MM.1S (cell line): ENCODE results near the gene CDC25B.
A peak's percentile ranks its signal among the peaks of the same experiment; 100 is the strongest.

Experiments
- DNase-seq: peaks from one replicate; pipeline ENCODE4 v3.0.0-alpha.2; 2015
- H2AFZ ChIP-seq: fragments of 300-600 bp; sonication (generic); 2 replicates; pipeline ENCODE4 v1.6.0; 2016; ENCODE audit warnings: antibody characterized with exemption, low read length
- H3F3A ChIP-seq: fragments of 300-600 bp; sonication (generic); 2 replicates; pipeline ENCODE4 v1.6.1; 2016; ENCODE audit warnings: mild to moderate bottlenecking, antibody characterized with exemption, low read length, moderate library complexity, mixed read lengths; ENCODE audit not compliant: insufficient read depth
- H3K27ac ChIP-seq: fragments of 300-600 bp; sonication (generic); 2 replicates; pipeline ENCODE4 v1.5.1; 2016; ENCODE audit warnings: mild to moderate bottlenecking, low read length
- H3K27me3 ChIP-seq: fragments of 300-600 bp; sonication (generic); replicated peaks from 2 replicates; pipeline ENCODE4 v1.6.0; 2016; ENCODE audit warnings: low read length; ENCODE audit not compliant: insufficient read depth
- H3K36me3 ChIP-seq: fragments of 300-600 bp; sonication (generic); replicated peaks from 2 replicates; pipeline ENCODE4 v1.6.1; 2016; ENCODE audit warnings: mild to moderate bottlenecking, low read length, mixed read lengths; ENCODE audit not compliant: insufficient read depth
- H3K4me1 ChIP-seq: fragments of 300-600 bp; sonication (generic); 2 replicates; pipeline ENCODE4 v1.6.1; 2016; ENCODE audit warnings: low read length, mixed read lengths
- H3K4me2 ChIP-seq: fragments of 300-600 bp; sonication (generic); 2 replicates; pipeline ENCODE4 v1.6.0; 2016; ENCODE audit warnings: low read depth, low read length
- H3K4me3 ChIP-seq: fragments of 300-600 bp; sonication (generic); 2 replicates; pipeline ENCODE4 v1.5.1; 2016; ENCODE audit warnings: low read length, mixed read lengths
- H3K79me2 ChIP-seq: fragments of 300-600 bp; sonication (generic); 2 replicates; pipeline ENCODE4 v1.6.1; 2016; ENCODE audit warnings: mixed run types, low read length, mixed read lengths
- H3K9ac ChIP-seq: fragments of 300-600 bp; sonication (generic); 2 replicates; pipeline ENCODE4 v1.6.1; 2016; ENCODE audit warnings: low read length, mixed read lengths
- H3K9me2 ChIP-seq: fragments of 300-600 bp; sonication (generic); replicated peaks from 2 replicates; pipeline ENCODE4 v1.6.1; 2016; ENCODE audit warnings: mild to moderate bottlenecking, low read length, mixed read lengths; ENCODE audit not compliant: insufficient read depth
- H3K9me3 ChIP-seq: fragments of 300-600 bp; sonication (generic); replicated peaks from 2 replicates; pipeline ENCODE4 v1.6.1; 2016; ENCODE audit warnings: mild to moderate bottlenecking, low read length, mixed read lengths; ENCODE audit not compliant: insufficient read depth
- H4K20me1 ChIP-seq: fragments of 300-600 bp; sonication (generic); 2 replicates; pipeline ENCODE4 v1.6.1; 2016; ENCODE audit warnings: mild to moderate bottlenecking, low read length, moderate library complexity, mixed read lengths; ENCODE audit not compliant: insufficient read depth
- EZH2 ChIP-seq: fragments of 300-600 bp; sonication (generic); optimal IDR thresholded peaks from 2 replicates; pipeline ENCODE3; 2017; ENCODE audit warnings: low read depth, mild to moderate bottlenecking, antibody characterized with exemption, low read length, mixed read lengths
- EZH2phosphoT487 ChIP-seq: fragments of 300-600 bp; sonication (generic); IDR thresholded peaks from 2 replicates; pipeline ENCODE4 v1.6.1; 2018; ENCODE audit warnings: antibody characterized with exemption, low read length
- TF ChIP-seq, protein P1 (sequence below): fragments of 300-600 bp; sonication (generic); IDR thresholded peaks from 2 replicates; pipeline ENCODE4 v1.5.1; 2016; ENCODE audit warnings: antibody characterized with exemption, low read length, mixed read lengths

CDC25B gene

DNA sequence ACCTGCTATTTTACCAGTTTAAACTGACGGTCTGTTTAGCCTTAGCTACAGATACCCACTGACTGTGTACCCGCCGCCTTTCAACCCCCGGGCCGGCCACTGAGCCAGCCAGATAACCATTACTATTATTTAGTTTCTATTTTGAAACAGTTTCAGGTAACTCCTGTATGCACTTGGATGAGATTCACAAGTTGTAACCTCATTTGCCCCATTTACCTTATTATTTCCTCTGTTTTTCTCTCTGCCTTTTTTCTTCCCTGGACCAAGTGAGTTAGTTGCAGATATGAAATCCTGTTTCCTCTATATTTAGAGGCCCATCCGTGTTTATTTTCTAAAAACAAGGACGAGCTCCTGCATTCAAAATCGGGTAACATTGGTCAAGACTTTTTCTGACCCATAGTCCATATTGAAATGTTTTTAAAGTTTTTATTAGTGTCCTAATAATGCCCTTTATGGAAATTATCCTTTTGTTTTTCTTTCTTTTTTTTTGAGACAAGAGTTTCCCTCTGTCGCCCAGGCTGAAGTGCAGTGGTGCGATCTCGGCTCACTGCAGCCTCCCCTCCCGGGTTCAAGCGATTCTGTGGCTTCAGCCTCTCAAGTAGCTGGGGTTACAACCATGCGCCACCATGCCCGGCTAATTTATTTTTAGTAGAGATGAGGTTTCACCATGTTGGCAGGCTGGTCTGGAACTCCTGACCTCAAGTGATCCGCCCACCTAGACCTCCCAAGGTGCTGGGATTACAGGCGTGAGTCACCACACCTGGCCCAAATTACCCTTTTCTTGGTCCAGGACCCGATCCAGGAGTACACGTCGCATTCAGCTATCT lies 25.0 kb downstream of the CDC25B start:
- Histone ChIP-seq H3K4me3 (peak overlapping the region; percentile 95), H3K4me1 (0 out of 2 replicates have a peak, but pooled peaks cover 5% of the 10 kb centered on the region), H3K27me3 (no peaks in the 10 kb centered on the region), H3K9me3 (no peaks in the 10 kb centered on the region), H3F3A (peaks cover 6% of the 10 kb centered on the region; the same call in 1 of the 2 replicates), H3K27ac (peak overlapping the region; percentile 96), H3K9me2 (no peaks in the 10 kb centered on the region), H3K9ac (peak overlapping the region; percentile 99), H2AFZ (peak overlapping the region; percentile 94), H3K36me3 (no peaks in the 10 kb centered on the region), H3K4me2 (peak overlapping the region; percentile 92), H3K79me2 (peaks cover 10% of the 10 kb centered on the region), H4K20me1 (no peaks in the 10 kb centered on the region)
- no peak for DNase-seq
- TF ChIP-seq EZH2phosphoT487 (no peak), EZH2 (no peak)
- TF ChIP-seq, protein P1, sequence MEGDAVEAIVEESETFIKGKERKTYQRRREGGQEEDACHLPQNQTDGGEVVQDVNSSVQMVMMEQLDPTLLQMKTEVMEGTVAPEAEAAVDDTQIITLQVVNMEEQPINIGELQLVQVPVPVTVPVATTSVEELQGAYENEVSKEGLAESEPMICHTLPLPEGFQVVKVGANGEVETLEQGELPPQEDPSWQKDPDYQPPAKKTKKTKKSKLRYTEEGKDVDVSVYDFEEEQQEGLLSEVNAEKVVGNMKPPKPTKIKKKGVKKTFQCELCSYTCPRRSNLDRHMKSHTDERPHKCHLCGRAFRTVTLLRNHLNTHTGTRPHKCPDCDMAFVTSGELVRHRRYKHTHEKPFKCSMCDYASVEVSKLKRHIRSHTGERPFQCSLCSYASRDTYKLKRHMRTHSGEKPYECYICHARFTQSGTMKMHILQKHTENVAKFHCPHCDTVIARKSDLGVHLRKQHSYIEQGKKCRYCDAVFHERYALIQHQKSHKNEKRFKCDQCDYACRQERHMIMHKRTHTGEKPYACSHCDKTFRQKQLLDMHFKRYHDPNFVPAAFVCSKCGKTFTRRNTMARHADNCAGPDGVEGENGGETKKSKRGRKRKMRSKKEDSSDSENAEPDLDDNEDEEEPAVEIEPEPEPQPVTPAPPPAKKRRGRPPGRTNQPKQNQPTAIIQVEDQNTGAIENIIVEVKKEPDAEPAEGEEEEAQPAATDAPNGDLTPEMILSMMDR: no peak

DNA sequence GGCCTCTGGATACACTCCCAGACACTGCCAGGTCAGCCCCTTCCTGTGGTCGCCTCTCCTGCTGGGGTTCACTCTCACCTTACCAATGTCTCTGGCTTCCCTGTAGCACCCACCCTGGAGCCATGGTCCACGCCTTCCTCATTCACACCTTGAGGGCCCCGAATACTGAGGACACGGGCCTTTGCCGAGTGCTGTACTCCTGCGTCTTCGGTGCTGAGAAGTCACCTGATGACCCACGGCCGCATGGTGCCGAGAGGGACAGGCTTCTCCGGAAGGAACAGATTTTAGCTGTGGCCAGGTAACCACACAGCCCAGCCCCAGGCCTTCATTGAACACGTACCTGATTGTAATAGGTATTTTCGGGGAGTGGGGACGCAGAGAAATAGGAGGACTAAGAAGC lies 25.9 kb downstream of the CDC25B start:
- Histone ChIP-seq H3K9me2 (no peaks in the 10 kb centered on the region), H3K4me1 (0 out of 2 replicates have a peak, but pooled peaks cover 5% of the 10 kb centered on the region), H3F3A (peaks cover 6% of the 10 kb centered on the region; the same call in 1 of the 2 replicates), H3K9ac (no peak overlapping the region), H2AFZ (no peak overlapping the region), H3K9me3 (no peaks in the 10 kb centered on the region), H3K27ac (no peak overlapping the region), H3K4me3 (no peak overlapping the region), H4K20me1 (no peaks in the 10 kb centered on the region), H3K79me2 (peaks cover 10% of the 10 kb centered on the region), H3K4me2 (no peak overlapping the region), H3K27me3 (no peaks in the 10 kb centered on the region), H3K36me3 (no peaks in the 10 kb centered on the region)
- no peak for DNase-seq
- TF ChIP-seq, protein P1: no peak
- TF ChIP-seq EZH2phosphoT487: no peak

DNA sequence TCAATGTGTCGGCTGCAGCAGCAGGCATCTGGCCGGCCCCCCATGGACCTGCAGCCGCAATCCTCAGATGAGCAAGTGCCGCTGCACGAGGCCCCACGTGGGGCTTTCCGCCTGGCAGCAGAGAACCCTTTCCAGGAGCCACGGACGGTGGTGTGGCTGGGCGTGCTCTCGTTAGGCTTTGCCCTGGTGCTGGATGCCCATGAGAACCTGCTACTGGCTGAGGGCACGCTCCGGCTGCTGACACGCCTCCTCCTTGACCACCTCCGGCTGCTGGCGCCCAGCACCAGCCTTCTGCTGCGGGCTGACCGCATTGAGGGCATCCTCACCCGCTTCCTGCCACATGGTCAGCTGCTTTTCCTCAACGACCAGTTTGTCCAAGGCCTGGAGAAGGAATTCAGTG lies 27.8 kb downstream of the CDC25B start:
- 0 out of 2 replicates have a peak, but pooled peaks cover under 1% of the 10 kb centered on the region for H3K4me1 ChIP-seq
- no peaks in the 10 kb centered on the region for H3K27me3 ChIP-seq
- H3F3A ChIP-seq: peaks cover 6% of the 10 kb centered on the region; the same call in 1 of the 2 replicates
- H3K36me3 ChIP-seq: no peaks in the 10 kb centered on the region
- H4K20me1 ChIP-seq: no peaks in the 10 kb centered on the region
- no peaks in the 10 kb centered on the region for H3K9me3 ChIP-seq
- no peak overlapping the region for H3K9ac ChIP-seq
- no peak overlapping the region for H3K4me2 ChIP-seq
- H3K4me3 ChIP-seq: no peak overlapping the region
- peaks cover 10% of the 10 kb centered on the region for H3K79me2 ChIP-seq
- no peak overlapping the region for H3K27ac ChIP-seq
- no peak for TF ChIP-seq EZH2phosphoT487
- TF ChIP-seq EZH2: no peak
- TF ChIP-seq, protein P1: no peak
- no peak overlapping the region for H2AFZ ChIP-seq
- no peaks in the 10 kb centered on the region for H3K9me2 ChIP-seq
- DNase-seq: no peak
